Endothelial cell of umbilical vein (primary cell): ENCODE data around the gene CSTF2. TPM values are rescaled to one million over a fixed set of nuclear protein-coding genes. Genes with fewer than 3 reads are reported as not detected.

Experiments used
- BruUV-seq: library from RNA; stranded (reverse); fragments of 400-500 nt; replicated peaks from 2 replicates; lab custom pipeline; 2021; lab: Mats Ljungman, UMichigan
- CTCF ChIA-PET: fragments of 300-600, 350-600 bp; sonication (Branson Sonifier 250); formaldehyde crosslinking; loops from one replicate; lab custom pipeline; 2021; ENCODE audit warnings: antibody characterized with exemption, inconsistent platforms; lab: Charles Lee
- POLR2A ChIA-PET: fragments of 300-600, 350-600 bp; sonication (Branson Sonifier 250); formaldehyde crosslinking; loops from one replicate; lab custom pipeline; 2021; ENCODE audit warnings: antibody characterized with exemption, inconsistent platforms; lab: Charles Lee
- DNase-seq: peaks from one replicate; pipeline ENCODE4 v3.0.0-alpha.2; 2011; ENCODE audit warnings: low read depth, low spot score
- FAIRE-seq: peaks from 2 replicates; lab custom pipeline; 2011; peaks lifted over from hg19 to GRCh38; lab: Jason Lieb, UNC
- H2AFZ ChIP-seq: 2 replicates; pipeline ENCODE4 v1.6.0; 2012; ENCODE audit warnings: low read depth, low read length, control low read depth, inconsistent platforms
- H3K27ac ChIP-seq: 2 replicates; pipeline ENCODE4 v1.5.1; 2011; ENCODE audit warnings: low read depth, mild to moderate bottlenecking, control low read depth, low read length, moderate library complexity; ENCODE audit not compliant: insufficient read depth
- H3K27me3 ChIP-seq, 2 experiments: 2 replicates each; pipeline versions ENCODE4 v1.6.0 to v1.6.1; 2011; ENCODE audit warnings: low read length in 2 of 2, mixed read lengths in 1 of 2; ENCODE audit not compliant: control insufficient read depth in 2 of 2, insufficient read depth in 2 of 2
- H3K36me3 ChIP-seq, 2 experiments: 2 replicates in 1 of 2; 3 replicates in 1 of 2; pipeline ENCODE4 v1.5.1; 2011; ENCODE audit warnings: low read length in 2 of 2, mild to moderate bottlenecking in 1 of 2, moderate library complexity in 1 of 2; ENCODE audit not compliant: control insufficient read depth in 2 of 2, insufficient read depth in 2 of 2; ENCODE audit errors: extremely low read depth in 1 of 2
- H3K4me1 ChIP-seq: 3 replicates; pipeline ENCODE4 v1.5.1; 2011; ENCODE audit warnings: mild to moderate bottlenecking, low read length; ENCODE audit not compliant: control insufficient read depth, insufficient read depth; ENCODE audit errors: extremely low read depth
- H3K4me2 ChIP-seq: 2 replicates; pipeline ENCODE4 v1.6.1; 2011; ENCODE audit warnings: low read length, control low read depth, mixed read lengths; ENCODE audit not compliant: insufficient read depth
- H3K4me3 ChIP-seq, 3 experiments: fragments of 200-600 bp in 1 of 3; sonication (generic), shearing (Covaris generic) in 1 of 3; replicated peaks in 1 of 3; 2 replicates each; pipeline ENCODE4 v1.5.1; 2011 to 2016; ENCODE audit warnings: control low read depth in 3 of 3, low read length in 3 of 3, mild to moderate bottlenecking in 2 of 3, inconsistent platforms in 1 of 3, low read depth in 1 of 3, moderate library complexity in 1 of 3; ENCODE audit not compliant: insufficient read depth in 1 of 3
- H3K79me2 ChIP-seq: 2 replicates; pipeline ENCODE4 v1.6.0; 2012; ENCODE audit warnings: low read length, inconsistent platforms; ENCODE audit not compliant: control insufficient read depth, insufficient read depth
- H3K9ac ChIP-seq: replicated peaks from 2 replicates; pipeline ENCODE3; 2011; ENCODE audit warnings: low read length, control low read depth; ENCODE audit not compliant: insufficient read depth; ENCODE audit errors: extremely low read depth
- H3K9me1 ChIP-seq: replicated peaks from 3 replicates; pipeline ENCODE4 v1.6.0; 2011; ENCODE audit warnings: mild to moderate bottlenecking, low read length; ENCODE audit not compliant: control insufficient read depth, insufficient read depth; ENCODE audit errors: extremely low read depth
- H3K9me3 ChIP-seq: replicated peaks from 2 replicates; pipeline ENCODE4 v1.5.1; 2012; ENCODE audit warnings: low read length, inconsistent platforms; ENCODE audit not compliant: control insufficient read depth, insufficient read depth
- H4K20me1 ChIP-seq: replicated peaks from 2 replicates; pipeline ENCODE3; 2011; ENCODE audit warnings: mild to moderate bottlenecking, low read length; ENCODE audit not compliant: control insufficient read depth, insufficient read depth; ENCODE audit errors: extremely low read depth
- EZH2 ChIP-seq: IDR thresholded peaks from 2 replicates; pipeline ENCODE4 v1.6.1; 2012; ENCODE audit warnings: borderline replicate concordance, low read depth, mild to moderate bottlenecking, moderate library complexity, low read length, inconsistent platforms; ENCODE audit not compliant: severe bottlenecking
- FOS ChIP-seq: IDR thresholded peaks from 2 replicates; pipeline ENCODE4 v1.6.1; 2011; ENCODE audit warnings: mild to moderate bottlenecking, low read length, moderate library complexity, borderline replicate concordance; ENCODE audit not compliant: insufficient read depth
- GATA2 ChIP-seq: IDR thresholded peaks from 2 replicates; pipeline ENCODE4 v1.7.0; 2011; ENCODE audit warnings: low read depth, mild to moderate bottlenecking, moderate library complexity, mixed read lengths, low read length; ENCODE audit not compliant: insufficient read length, insufficient read depth
- JUN ChIP-seq: IDR thresholded peaks from 2 replicates; pipeline ENCODE4 v1.6.1; 2011; ENCODE audit warnings: borderline replicate concordance, low read depth; ENCODE audit not compliant: insufficient read length, insufficient read depth
- MYC ChIP-seq: IDR thresholded peaks from one replicate; pipeline ENCODE4 v1.6.1; 2011; ENCODE audit warnings: mild to moderate bottlenecking, low read depth, low read length
- POLR2A ChIP-seq: IDR thresholded peaks from 2 replicates; pipeline ENCODE4 v1.6.1; 2012; ENCODE audit warnings: low read depth, mild to moderate bottlenecking, control low read depth, low read length
- POLR2AphosphoS5 ChIP-seq: IDR thresholded peaks from 2 replicates; pipeline ENCODE4 v1.6.1; 2012; ENCODE audit warnings: low read depth, mild to moderate bottlenecking, control low read depth, low read length, moderate library complexity; ENCODE audit not compliant: insufficient read depth
- dilution Hi-C: fragments of 300-500 bp; cut with MboI; formaldehyde crosslinking; loops from one replicate; pipeline ENCODE4 v1.15.0; 2019; ENCODE audit warnings: low sequenced_read_pairs; ENCODE audit not compliant: extremely low pct_ligation_motif_present
- intact Hi-C: fragments of 100-400 bp; cut with micrococcal nuclease; formaldehyde crosslinking; loops from one replicate; pipeline ENCODE4 v1.10.0; 2022
- polyA plus RNA-seq, 4 experiments: library from polyadenylated mRNA; depleted of rRNA in 3 of 4; stranded (reverse) in 3 of 4; unstranded in 1 of 4; fragments of >200 nt; gene quantifications; 2 replicates each; pipeline versions ENCODE4 v1.2.1 to v1.2.3, GENCODE V29; 2011 to 2012; ENCODE audit warnings: missing spikeins in 1 of 4
- total RNA-seq: library from RNA; stranded (reverse); gene quantifications from 2 replicates; pipeline ENCODE4 v1.2.3, GENCODE V29; 2021

The CSTF2 gene
- total and polyA plus RNA-seq, 2 donors (not counting 3 experiments of a cell fraction or from before 2014, with no cell fraction given): 18.5 to 25.2 TPM

- dilution Hi-C loops (no loop called here), intact Hi-C loops (no loop called here)
- no peak for TF ChIP-seq EZH2
- TF ChIP-seq POLR2A: no peak
- TF ChIP-seq MYC: no peak
- TF ChIP-seq GATA2: no peak
- no peak for TF ChIP-seq JUN
- TF ChIP-seq POLR2AphosphoS5: no peak
- TF ChIP-seq FOS: no peak
- H3K27me3 ChIP-seq: peaks cover 3 to 4% of the 10 kb centered on the region in 2 experiments
- no peaks in the 10 kb centered on the region for H3K79me2 ChIP-seq
- H3K9me1 ChIP-seq: no peaks in the 10 kb centered on the region
- H2AFZ ChIP-seq: no peak overlapping the region
- H4K20me1 ChIP-seq: no peaks in the 10 kb centered on the region
- CTCF ChIA-PET: no interaction called here
- H3K36me3 ChIP-seq: no peaks in the 10 kb centered on the region
- FAIRE-seq: no peak
- no peak overlapping the region for H3K9ac ChIP-seq
- no peak for DNase-seq
- no peaks in the 10 kb centered on the region for H3K4me1 ChIP-seq
- H3K9me3 ChIP-seq: no peaks in the 10 kb centered on the region
- no peak overlapping the region for H3K4me3 ChIP-seq
- BruUV-seq: no TSS peak
- POLR2A ChIA-PET: no interaction called here
- H3K27ac ChIP-seq: no peak overlapping the region
- H3K4me2 ChIP-seq: no peak overlapping the region
Observed at GRCh38 chrX:100812216-100813158, 7.7 kb upstream of the CSTF2 start.
